Aorta (tissue), 5 donors: ENCODE measurements around the gene SPATA31C1. TPM values are rescaled to one million over a fixed set of nuclear protein-coding genes. Genes with fewer than 3 reads are reported as not detected.
"Not testable (repeated sequence)": the region's sequence is repeated elsewhere in the genome, so short reads cannot be mapped to it uniquely, and the experiment has no call there.

Experiments used
- ATAC-seq: fragments of 200-7000 bp; cut with Tn5 transposase; one replicate; pipeline ENCODE4 v1.9.1; 2022; ENCODE audit warnings: moderate library complexity; ENCODE audit not compliant: low FRiP score
- DNase-seq, 2 donors: peaks; one replicate each; pipeline ENCODE4 v3.0.0-alpha.2; 2020
- H3K27ac ChIP-seq, 2 donors: one replicate each; pipeline ENCODE4 v1.5.1; 2013; ENCODE audit warnings: low read length in 2 of 2, mild to moderate bottlenecking in 2 of 2, moderate library complexity in 2 of 2, control low read depth in 1 of 2, inconsistent platforms in 1 of 2, low read depth in 1 of 2
- H3K27me3 ChIP-seq, 2 donors: one replicate each; pipeline ENCODE4 v1.6.1; 2013; ENCODE audit warnings: control low read depth in 1 of 2, low read length in 1 of 2, mild to moderate bottlenecking in 1 of 2, moderate library complexity in 1 of 2; ENCODE audit not compliant: insufficient read depth in 2 of 2, control insufficient read depth in 1 of 2
- H3K36me3 ChIP-seq, 2 donors: one replicate each; pipeline ENCODE4 v1.6.1; 2013; ENCODE audit warnings: control low read depth in 1 of 2, low read length in 1 of 2, mild to moderate bottlenecking in 1 of 2; ENCODE audit not compliant: insufficient read depth in 2 of 2, control insufficient read depth in 1 of 2
- H3K4me1 ChIP-seq, 2 donors: one replicate each; pipeline ENCODE4 v1.6.1; 2013; ENCODE audit warnings: low read length in 2 of 2, control low read depth in 1 of 2, mild to moderate bottlenecking in 1 of 2, moderate library complexity in 1 of 2; ENCODE audit not compliant: insufficient read depth in 2 of 2, control insufficient read depth in 1 of 2
- H3K4me3 ChIP-seq, 2 donors: one replicate each; pipeline ENCODE4 v1.5.1; 2013; ENCODE audit warnings: low read length in 2 of 2, control low read depth in 1 of 2, mild to moderate bottlenecking in 1 of 2
- H3K9me3 ChIP-seq: one replicate; pipeline ENCODE4 v1.6.1; 2013; ENCODE audit warnings: mild to moderate bottlenecking, low read length; ENCODE audit not compliant: control insufficient read depth
- WGBS, 2 donors: extraction: QIAGEN DNeasy Blood & Tissue Kit; methylation state at CpG; one replicate each; pipeline ENCODE4 v1.1.7; 2013; 5-methylcytosine and 5-hydroxymethylcytosine counted together
- intact Hi-C, 2 donors: fragments of 100-400 bp; cut with DNase I; formaldehyde crosslinking; loops; one replicate each; pipeline versions ENCODE4 v1.14.2 to v1.15.0; 2022
- polyA plus RNA-seq, 2 donors: library from polyadenylated mRNA; stranded (reverse); fragments of 200-250 nt; gene quantifications; one replicate each; pipeline ENCODE4 v1.2.3, GENCODE V29; 2013
- total RNA-seq, 2 donors: library from RNA; stranded (reverse); fragmentation: NEBNext Ultra II Directional; extraction: Animal tissue kit (Norgen Biotek cat#: 25700); gene quantifications; one replicate each; pipeline ENCODE4 v1.2.1, GENCODE V29; 2021
- donor health status: healthy with polysubstance abuse.
- donor health status: Bipolar disorder and iron deficiency.
- donor health status: DM: no; HTN: no; CAD: no.
- donor health status: DM: no; HTN: no; CAD: no.
- donor health status: DM: yes; HTN: yes; CAD: no.

Gene SPATA31C1
- total and polyA plus RNA-seq, 4 donors, result not detected

GRCh38 chr9:87910821-87911220, 6.9 kb upstream of the SPATA31C1 start:
- no peaks in the 10 kb centered on the region for H3K27me3 ChIP-seq
- no peaks in the 10 kb centered on the region for H3K9me3 ChIP-seq
- no peak overlapping the region for H3K27ac ChIP-seq
- intact Hi-C loops, result no loop called here
- ATAC-seq (no peak), DNase-seq (no peak)
- H3K36me3 ChIP-seq, result no peaks in the 10 kb centered on the region
- no peak overlapping the region for H3K4me3 ChIP-seq
- H3K4me1 ChIP-seq, result no peaks in the 10 kb centered on the region
- 74 to 79% methylated on average over 3 of the region's 3 CpGs for WGBS, 2 donors

GRCh38 chr9:87919013-87919412, 1.3 kb downstream of the SPATA31C1 start:
- WGBS, 2 donors, result 55 to 56% methylated on average over 12 of the region's 13 CpGs
- H3K27ac ChIP-seq, H3K4me1 ChIP-seq, intact Hi-C loops, ATAC-seq, H3K36me3 ChIP-seq, H3K4me3 ChIP-seq, DNase-seq, H3K9me3 ChIP-seq, H3K27me3 ChIP-seq: not testable (repeated sequence)

GRCh38 chr9:87921561-87921960, 3.8 kb downstream of the SPATA31C1 start:
- H3K4me3 ChIP-seq, DNase-seq, H3K27ac ChIP-seq, intact Hi-C loops, ATAC-seq, H3K9me3 ChIP-seq, H3K4me1 ChIP-seq, H3K36me3 ChIP-seq, H3K27me3 ChIP-seq: not testable (repeated sequence)
- 80 to 82% methylated on average over 8 of the region's 8 CpGs for WGBS, 2 donors

- DNase-seq, H3K4me3 ChIP-seq, H3K36me3 ChIP-seq, H3K27ac ChIP-seq, H3K4me1 ChIP-seq, intact Hi-C loops, H3K27me3 ChIP-seq, H3K9me3 ChIP-seq, ATAC-seq: not testable (repeated sequence)
- 63 to 68% methylated on average over 9 to 10 of the region's 10 CpGs for WGBS, 2 donors
These were observed 5.2 kb downstream of the SPATA31C1 start for GRCh38 chr9:87923012-87923411.

- intact Hi-C loops, ATAC-seq, H3K4me1 ChIP-seq, H3K36me3 ChIP-seq, H3K27ac ChIP-seq, H3K27me3 ChIP-seq, H3K9me3 ChIP-seq, H3K4me3 ChIP-seq: not testable (repeated sequence)
- WGBS, 2 donors, result 94 to 95% methylated on average over 8 to 10 of the region's 10 CpGs
- DNase-seq, result peak in 1 of 2 donors; percentile 35
These were observed 7.1 kb downstream of the SPATA31C1 start for GRCh38 chr9:87924851-87925250.

GRCh38 chr9:87929152-87929551, 11.4 kb downstream of the SPATA31C1 start:
- ATAC-seq, H3K27ac ChIP-seq, DNase-seq, H3K4me1 ChIP-seq, H3K4me3 ChIP-seq, H3K27me3 ChIP-seq, intact Hi-C loops, H3K36me3 ChIP-seq, H3K9me3 ChIP-seq: not testable (repeated sequence)

- intact Hi-C loops, DNase-seq, H3K27me3 ChIP-seq, ATAC-seq, H3K27ac ChIP-seq, H3K36me3 ChIP-seq, H3K9me3 ChIP-seq, H3K4me3 ChIP-seq, H3K4me1 ChIP-seq: not testable (repeated sequence)
- 88 to 93% methylated on average over 7 of the region's 7 CpGs for WGBS, 2 donors
These were observed 16.7 kb downstream of the SPATA31C1 start for GRCh38 chr9:87934444-87934843.

GRCh38 chr9:87937352-87937751, 19.6 kb downstream of the SPATA31C1 start:
- H3K36me3 ChIP-seq, H3K9me3 ChIP-seq, intact Hi-C loops, ATAC-seq, H3K27me3 ChIP-seq, H3K4me3 ChIP-seq, DNase-seq, H3K27ac ChIP-seq, H3K4me1 ChIP-seq: not testable (repeated sequence)
- 91 to 94% methylated on average over 10 to 12 of the region's 12 CpGs for WGBS, 2 donors

- ATAC-seq, H3K9me3 ChIP-seq, H3K36me3 ChIP-seq, H3K27me3 ChIP-seq, intact Hi-C loops, H3K4me3 ChIP-seq, H3K4me1 ChIP-seq, H3K27ac ChIP-seq, DNase-seq: not testable (repeated sequence)
- 87 to 94% methylated on average over 4 to 9 of the region's 9 CpGs for WGBS, 2 donors
These were observed 20.2 kb downstream of the SPATA31C1 start for GRCh38 chr9:87937918-87938317.
